Measurements from ENCODE around the gene CDHR2.

The CDHR2 gene

DNA sequence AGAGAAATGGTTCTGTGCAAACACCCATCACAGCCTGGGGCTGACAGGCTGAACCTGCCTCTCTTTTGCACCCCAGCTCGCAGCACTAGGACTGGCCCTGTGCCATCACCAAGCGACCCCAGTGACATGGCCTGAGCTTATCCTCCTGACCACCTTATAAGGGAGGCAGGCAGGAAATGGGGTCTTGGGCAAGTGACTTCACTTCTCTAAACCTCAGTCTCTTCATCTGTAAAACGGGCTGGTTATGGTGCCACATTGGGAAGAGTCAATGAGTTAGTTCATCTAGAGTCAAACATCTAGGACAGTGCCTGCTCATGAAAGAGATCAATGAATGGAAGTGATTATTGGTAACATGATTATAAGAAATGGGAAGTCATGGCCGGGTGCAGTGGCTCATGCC, 75.0 kb downstream of the CDHR2 start:
- DNase-seq = no peak

DNA sequence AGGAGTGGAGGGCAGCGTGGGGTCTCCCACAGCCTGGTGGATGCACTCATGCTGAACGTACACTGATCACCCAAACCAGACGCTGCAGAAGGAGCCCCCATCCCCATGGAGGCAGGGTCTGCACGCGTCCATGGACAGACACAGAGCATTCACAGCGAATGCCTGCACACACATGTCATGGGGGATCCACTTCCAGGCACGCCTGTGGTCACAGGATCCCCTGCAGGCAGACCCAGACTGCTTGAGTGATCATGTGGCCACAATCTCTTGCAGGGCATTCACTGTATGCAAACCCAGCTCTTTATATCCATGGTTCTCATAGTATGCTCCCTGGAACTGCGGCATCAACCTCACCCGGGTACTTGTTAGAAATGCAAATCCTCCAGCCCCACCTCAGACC, 75.8 kb downstream of the CDHR2 start:
- DNase-seq = no peak

DNA sequence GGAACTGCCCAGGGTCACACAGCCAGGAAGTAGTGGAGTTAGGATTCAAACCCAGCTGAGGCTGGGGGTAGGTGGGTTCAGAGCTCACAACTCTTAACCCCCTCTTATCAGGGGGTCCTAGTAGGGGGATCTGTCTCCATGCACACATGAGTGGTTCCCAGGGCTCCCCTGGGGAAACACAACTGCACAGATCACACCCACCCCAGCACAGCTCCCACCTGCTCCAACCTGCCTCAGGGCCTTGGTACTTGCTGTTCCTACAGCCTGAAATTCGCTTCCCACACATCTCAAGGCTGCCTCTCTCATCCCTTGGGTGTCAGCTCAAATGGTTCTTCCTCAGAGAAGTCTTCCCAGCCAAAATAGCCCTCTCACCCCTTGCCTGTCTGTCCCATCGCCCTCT, 76.4 kb downstream of the CDHR2 start:
- no peak for DNase-seq

DNA sequence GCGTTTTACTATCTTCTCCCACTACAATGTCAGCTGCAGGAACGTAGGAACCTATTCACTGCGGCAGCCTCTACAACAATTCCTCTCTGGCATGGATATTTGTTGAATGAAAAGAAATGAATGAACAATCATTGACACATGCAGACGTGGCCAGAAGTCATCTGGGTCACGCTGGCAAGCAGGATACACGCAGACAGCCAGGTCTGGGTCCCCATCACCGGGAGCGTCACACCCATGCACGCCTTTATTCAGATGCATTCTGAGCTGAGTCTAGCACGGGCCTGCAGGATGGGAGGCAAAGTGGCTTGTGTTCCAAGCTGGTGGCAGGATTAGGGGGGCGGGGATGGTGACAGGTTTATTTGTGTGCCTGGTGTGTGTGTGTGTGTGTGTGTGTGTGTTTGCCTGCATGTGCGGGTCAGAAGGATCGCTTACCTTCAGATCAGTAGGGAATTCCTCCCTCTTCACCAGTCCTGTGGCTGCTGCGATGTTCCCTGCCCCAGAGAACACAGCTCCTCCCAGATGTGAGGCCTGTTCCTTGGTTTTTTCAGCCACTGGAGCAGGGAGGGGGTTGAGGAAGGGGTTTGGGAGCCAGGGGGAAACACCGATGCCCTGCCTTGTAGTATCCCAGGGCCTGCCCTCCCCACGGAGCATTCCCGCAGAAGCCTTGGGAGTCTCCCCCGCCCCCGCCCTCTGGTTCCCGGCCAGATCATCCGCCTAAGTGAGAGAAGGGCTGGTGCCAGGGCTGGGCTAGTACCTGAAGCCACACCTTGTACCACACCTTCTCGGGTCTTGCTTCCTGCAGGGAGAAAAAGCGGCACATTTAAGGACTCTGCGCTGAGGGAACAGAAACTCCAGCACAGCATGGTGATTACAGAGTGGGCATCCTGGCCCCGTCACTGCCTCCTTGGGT, 77.1 kb downstream of the CDHR2 start:
- DNase-seq = no peak

DNA sequence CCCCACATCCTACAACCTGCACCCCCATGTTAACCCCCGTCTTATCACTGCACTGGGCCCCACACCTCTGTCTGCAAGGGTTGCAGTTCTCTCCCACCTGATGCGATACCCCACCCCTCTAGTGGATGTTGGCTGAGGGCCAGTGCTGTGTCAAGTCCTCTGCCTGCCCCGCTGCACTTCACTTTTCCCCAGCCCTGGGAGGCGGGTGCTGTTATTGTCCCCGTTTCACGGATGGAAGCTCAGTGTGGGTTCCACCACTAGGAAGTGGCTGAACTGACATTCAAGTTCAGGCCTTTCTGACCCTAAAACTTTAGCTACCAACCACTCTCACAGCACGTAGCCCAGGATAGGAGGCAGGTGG, 77.7 kb downstream of the CDHR2 start:
- no peak for DNase-seq

DNA sequence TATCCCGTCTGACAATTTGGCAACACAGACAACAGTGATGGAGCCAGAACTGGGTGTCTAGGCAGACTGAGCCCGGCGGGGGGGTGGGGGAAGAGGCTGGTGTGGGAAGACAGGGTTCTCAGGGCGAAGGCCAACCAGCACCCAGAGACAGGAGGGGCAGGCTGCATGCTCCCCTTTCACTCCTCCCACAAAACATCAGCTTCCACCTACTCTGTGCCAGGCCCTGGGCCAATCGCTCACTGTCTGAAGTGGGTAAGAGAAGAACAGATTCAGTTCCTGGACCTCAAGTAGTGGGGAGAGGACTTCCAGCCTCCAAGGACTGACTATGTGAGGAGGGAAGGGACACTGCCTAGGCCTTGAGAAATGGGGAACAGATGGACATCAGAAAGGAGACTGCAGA, 78.4 kb downstream of the CDHR2 start:
- no peak for DNase-seq

DNA sequence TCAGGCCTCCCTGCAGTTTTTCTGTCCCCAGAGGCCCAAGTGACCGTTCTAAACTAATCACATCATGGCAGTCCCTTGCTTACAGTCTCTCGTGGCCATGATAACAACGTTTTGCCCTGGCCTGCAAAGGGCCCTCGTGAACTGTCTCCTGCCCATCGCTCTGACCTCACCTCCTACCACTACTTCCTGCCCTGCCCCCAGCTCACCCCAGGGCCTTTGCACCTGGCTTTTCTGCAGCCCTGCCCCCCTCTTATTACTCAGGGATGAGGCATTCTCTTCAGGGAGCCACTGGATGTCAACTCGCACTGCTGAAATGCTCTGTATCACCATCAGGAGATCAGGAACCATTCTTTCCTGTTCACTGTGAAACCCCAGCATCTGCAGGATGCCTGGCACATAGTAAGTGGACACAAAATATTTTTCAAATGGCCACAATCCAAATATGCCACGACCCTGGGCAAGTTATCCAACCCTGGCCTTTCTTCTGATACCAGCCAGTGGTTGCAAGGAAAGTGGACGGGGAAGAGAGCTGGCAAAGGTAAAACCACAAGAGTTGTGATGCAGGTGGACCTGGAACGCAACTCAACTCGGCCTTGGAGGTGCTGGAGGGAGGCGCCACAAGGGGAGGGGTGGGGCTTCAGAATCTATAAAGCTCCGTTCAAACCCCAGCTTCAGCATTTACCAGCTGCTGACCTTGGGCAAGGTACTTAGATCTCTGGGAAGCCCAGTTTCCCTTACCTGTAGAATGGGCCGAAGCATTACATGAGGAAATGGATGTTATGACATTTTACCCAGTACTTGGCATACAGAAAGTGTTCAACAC, 79.5 kb downstream of the CDHR2 start:
- no peak for DNase-seq

DNA sequence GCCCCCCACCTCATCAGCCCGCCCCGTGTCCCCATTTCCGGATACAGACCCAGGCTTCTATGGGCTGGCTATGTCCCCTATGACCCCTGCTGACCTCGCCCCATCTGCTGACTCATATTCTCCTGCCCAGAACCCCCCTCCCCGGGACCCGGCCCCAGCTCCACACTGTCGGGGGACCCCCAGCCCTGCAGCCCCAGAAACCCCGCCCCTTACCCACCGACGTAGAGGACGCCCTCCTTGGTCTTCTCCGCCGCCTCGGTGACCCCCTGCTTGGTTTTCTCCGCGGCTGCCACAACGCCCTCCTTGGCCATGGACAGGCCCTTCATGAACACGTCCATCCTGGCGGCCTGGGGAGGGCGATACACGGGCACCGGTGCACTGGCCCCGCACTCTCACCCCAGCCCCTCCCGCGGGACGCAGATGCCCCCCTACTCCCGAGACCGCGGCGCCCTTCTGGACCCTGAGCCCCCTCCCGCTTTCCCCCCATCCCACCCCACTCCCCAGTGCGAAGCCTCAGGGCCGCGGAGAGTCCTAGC, 80.2 kb downstream of the CDHR2 start:
- DNase-seq = no peak

DNA sequence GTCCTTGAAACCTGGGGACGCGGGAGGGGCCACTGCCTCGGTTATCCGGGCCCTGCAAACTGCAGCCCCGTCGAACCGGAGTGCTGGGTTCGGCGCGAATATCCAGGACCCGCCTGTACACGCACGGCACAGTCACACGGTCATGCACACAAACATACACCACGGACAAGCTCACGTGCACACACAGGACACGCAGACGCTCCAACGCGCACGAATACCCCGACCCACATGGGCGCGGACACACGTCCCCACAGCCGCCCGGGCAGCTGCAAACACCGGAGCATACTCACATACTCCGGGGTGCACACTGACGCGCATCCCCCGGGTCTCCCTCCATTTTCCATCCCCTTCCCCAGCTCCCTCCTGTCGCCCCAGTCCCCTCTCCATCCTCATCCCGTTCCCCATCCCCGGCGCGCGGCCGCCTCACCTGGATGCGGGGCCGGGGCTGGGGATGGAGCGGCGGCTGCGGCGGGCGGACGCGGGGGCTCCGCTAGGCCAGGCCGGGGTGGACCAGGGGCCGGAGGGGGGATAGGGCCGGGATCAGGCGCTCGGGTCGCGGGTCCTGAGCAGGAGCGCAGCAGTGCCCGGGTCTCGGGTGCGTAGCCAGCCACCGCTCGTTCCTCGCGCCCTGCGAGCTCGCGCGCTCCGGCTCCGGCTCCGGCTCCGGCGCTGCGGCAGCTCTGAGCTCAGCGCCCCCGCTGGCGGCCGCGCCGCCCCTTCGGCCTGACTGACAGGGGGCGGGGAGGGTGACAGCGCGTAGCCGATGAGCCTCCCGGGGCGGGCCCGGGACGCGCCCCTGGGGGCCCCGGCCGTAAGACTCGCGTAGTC, 80.9 kb downstream of the CDHR2 start, which contains the start of the genes EIF4E1B and SNCB:
TSS of gene EIF4E1B (plus strand) at position 823 of the 828 bp plus-strand sequence. CDS start 12,113 bp downstream, outside the sequence.
TSS of gene SNCB (minus strand) at position 682 of the 828 bp plus-strand sequence. CDS start 880 bp downstream, outside the sequence.
- DNase-seq = peak; percentile 34

DNA sequence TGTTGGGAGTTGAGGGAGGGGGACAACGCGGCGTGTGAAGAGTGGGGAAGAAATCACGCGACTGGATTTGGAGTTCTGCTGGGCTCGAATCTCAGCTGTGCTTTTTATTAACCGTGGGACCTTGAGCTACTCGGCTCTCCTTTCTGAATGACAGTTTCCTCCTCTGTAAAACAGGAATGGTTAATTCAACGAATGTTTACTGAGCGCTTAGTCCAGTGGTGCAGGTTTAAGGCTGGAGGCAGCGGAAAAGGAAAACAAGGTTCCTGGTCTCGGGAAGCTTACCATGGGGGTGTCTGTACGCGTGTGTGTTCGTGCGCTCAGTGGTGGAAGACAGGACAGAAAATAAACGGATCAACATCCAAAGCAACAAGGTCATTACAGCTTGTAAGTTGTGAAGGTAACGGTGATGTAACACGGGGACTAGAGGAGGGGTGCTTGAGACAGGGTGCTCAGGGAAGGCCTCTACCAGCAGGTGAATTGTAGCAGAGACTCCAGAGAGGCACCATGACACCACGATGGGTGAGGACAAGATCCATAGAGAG, 81.6 kb downstream of the CDHR2 start:
- DNase-seq = no peak

DNA sequence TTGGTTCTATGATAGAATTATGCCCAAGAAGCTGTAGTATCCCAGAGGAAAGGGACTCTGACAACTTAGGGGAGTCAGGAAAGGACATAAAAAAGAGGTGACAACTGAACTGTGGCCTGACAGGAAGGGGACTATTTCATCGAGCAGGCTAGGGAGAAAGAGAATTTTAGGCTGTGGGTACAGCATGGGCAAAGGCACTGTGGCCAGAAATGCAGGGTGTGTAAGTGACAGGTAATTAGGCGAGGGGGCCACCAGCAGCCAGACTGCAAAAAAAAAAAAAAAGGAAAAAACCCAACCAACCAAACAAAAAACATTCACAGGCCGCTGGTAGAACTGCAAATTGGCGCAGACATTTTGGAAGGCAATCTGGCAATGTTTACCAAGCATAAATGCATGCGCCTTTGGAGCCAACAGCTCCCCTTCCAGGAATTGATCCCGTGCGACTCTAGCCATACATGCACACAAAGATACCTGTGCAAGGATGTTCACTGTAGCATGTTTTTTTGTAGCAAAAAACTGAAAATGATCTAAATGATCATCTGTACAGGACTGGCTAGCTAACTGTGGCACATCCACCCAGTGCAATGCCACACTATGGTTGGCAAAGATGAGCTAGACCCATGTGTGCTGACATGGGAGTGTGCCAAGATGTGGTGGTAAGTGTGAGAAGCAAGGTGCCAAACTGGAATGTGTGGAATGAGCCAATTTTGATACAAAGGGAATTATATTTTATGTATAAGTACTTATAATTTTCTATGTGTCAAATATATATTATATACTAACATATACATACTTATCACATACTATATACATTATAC, 82.5 kb downstream of the CDHR2 start:
- no peak for DNase-seq

DNA sequence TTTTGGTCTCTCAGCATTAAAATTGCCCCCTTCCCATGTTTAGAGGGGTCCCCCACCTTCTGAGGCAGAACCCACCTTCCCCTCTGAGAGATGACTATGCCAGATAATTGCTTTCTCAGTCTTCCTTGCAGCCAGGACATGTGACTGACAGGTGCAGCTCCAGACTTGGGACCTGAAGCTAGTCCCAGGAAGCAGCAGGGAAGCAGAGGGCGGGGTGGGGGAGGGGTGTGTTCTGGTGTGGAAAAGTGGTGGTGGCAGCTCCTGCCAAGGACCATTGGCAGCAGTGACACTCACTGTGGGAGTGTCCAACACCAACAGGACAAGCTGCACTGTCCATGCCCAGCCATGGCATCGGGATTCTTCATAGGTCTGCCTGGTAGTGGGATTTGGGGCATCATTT, 83.6 kb downstream of the CDHR2 start:
- no peak for DNase-seq

DNA sequence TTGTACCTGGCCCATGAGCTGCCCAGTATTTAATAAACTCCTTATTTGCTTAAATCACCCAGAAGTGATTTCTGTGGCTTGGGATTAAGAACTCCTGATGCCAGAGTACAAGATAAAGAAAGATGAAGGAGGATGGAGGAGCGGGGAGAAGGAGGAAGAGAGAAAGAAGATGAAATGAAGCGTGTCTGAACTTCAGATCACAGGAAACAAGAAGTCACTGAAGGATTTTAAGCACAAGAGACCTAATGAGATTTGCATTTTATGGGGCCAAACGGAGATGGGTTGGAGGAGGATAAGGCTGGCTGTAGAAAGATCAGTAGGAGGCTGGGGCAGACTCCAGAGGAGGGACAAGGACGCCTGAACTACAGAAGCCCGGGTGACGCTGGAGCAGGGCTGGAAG, 84.5 kb downstream of the CDHR2 start:
- no peak for DNase-seq

DNA sequence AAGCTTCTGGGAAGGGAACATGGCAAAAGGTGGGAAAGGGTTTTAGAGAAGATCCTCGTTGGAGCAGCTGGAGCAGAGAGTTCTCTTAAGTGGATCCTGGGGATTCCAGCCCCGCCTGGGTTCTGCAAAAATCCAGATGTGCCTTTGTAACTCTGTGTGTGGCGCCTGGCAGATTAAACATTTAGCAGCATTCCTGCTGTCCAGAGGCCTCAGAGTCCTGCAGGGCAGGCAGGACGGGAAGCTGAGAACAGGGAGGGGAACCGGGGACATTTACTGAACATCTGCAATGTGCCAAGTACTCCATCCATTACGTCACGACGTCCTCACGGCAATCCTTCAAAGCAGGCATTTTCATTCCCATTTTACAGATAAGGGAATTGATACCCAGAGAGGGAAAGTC, 87.3 kb downstream of the CDHR2 start:
- no peak for DNase-seq

DNA sequence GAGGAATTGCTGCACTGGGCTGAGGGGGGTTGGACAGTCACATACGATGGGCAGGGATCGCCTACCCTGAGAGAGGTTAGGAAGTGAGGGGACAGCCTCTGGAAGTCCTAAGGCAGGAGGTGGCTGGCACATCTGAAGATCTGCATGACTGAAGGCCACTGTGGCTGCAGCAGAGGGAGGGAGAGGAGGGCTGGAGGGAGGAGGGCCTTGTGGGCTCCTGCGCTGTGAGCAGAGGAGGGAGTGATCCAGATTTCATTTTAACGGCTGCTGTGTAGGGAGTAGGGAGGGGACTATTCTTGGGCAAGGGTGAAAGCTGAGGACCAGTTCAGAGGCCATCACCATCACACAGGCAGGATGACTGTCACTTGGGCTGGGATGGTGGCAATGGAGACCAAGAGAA, 88.4 kb downstream of the CDHR2 start:
- DNase-seq = no peak

DNA sequence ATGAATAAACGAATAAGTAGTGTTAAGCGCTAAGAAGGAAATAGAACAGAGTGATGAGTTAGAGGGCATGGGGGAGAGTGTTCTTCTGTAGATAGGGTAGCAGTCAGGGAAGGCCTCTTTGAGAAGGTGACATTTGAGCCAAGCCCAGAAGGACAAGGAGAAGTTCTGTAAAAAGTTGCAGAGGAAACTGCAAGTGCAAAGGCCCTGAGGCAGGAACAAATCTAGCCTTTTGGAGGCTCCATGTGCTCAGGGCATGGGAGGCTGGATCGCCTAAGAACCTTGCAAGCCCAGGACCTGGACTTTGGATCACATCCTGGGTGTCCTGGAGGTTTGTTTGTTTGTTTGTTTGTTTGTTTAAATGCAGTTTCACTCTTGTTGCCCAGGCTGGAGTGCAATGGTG, 89.3 kb downstream of the CDHR2 start:
- DNase-seq = no peak

DNA sequence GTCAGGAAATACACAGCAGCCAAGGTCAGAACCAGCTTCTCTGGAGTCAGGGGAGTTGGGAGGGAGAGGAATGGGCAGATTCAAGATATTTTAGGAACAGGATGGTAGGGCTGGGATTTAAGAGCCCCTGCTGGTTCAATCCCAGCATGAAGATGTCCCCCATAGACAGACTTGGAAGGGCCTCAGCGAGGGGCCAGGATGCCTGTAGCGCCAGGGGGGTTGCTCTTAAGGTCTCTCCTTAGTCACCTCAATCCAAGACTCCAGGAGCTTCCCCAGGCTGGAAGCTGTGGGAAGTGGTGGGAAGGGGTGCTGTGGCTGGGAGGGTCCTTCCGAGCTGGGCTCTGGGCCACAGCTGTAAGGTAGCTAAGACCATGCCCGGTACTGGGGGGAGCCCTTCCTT, 90.1 kb downstream of the CDHR2 start:
- no peak for DNase-seq

DNA sequence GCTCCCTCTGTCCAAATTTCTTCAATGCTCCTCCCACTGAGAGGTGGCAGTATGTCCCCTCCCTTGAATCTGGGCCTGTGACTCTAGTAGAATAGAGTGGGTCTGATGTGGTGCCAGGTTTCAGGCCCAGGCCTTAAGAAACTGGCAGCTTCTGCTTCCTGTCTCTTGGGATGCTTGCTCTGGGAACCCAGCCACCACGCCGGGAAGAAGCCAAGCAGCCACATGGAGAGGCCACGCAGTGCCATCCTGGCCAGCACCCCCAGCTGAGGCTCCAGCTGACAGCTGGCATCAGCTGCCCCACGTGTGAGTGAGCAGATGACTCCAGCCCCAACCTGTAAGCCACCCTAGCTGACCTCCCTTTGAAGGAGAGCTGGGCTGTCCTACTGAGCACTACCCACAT, 90.8 kb downstream of the CDHR2 start:
- no peak for DNase-seq

DNA sequence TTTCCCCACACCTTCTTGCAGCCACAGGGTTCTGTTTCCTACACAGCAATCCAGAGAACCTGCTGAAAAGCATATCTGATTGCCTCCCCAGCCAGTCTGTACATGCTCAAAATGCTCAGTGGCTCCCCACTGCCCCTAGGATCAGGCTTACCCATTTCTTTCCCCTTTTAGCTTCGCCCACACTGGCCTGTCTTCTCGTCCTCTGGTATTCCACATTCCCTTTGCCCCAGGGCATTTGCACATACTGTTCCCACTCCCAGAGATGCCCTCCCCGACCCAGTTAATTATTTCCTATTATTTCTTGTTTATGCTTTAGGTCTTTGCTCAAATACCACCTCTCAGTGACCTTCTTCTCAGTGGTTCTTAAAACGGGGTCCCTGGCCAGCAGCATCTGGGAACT, 91.5 kb downstream of the CDHR2 start:
- DNase-seq = no peak

DNA sequence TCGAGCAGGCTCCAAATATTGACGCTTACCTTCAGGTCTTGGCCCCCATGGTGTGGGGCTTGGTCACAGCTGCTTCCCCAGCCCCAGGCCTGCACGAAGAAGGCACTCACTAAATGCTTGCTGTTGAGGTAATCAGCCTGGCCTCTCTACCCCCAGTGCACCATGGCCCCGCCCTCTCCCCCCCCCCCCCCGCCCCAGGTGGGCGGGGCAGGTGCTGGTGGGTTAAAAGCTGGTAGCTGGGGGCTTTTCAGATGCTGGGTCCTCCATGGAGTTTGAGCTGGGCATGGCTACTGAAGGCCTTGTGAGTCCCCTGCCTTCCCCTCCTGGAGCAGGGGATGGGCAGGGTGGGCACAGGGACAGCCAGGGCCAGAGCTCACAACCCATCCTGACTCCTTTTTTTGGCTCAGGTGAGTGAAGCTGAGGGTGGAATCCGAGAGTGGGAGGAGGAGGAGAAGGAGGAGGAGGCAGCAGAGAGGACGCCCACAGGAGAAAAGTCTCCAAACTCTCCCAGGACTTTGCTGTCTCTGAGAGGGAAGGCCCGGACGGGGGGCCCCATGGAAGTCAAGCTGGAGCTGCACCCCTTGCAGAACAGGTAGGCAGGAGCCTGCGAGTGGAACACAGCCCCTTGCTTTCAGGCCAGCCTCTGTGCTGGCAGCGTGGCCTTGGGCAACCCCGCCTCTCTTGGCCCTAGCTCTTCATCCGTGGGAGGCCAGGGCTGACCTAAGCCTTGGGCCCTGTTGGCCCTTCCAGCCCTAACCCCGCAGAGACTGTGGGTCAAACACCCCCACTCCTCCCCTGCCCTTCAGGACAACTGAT, 93.7 kb downstream of the CDHR2 start:
- no peak for DNase-seq

Data from NCI-H748 treated with DMSO at 0.1 percent for 48 hours (cell line).